HCT116 (cell line): ENCODE data around the gene CNTNAP2.

ENCODE experiments used
- ATF3 ChIP-seq: IDR thresholded peaks from 2 replicates; pipeline ENCODE4 v1.6.1; 2012
- CTCF ChIP-seq, 3 experiments: fragments of 200-600 bp in 1 of 3; sonication (generic) in 1 of 3; IDR thresholded peaks in 2 of 3; conservative IDR thresholded peaks in 1 of 3; 2 replicates each; pipeline ENCODE4 v1.5.1; 2012 to 2017; ENCODE audit warnings: low read depth in 2 of 3, low read length in 2 of 3, antibody characterized with exemption in 1 of 3, borderline replicate concordance in 1 of 3, control low read depth in 1 of 3, mild to moderate bottlenecking in 1 of 3, mixed read lengths in 1 of 3, mixed run types in 1 of 3, moderate library complexity in 1 of 3; ENCODE audit not compliant: insufficient read depth in 1 of 3
- EZH2phosphoT487 ChIP-seq: fragments of 200-600 bp; IDR thresholded peaks from 2 replicates; pipeline ENCODE4 v1.6.1; 2018; ENCODE audit warnings: antibody characterized with exemption, borderline replicate concordance
- JUND ChIP-seq: IDR thresholded peaks from 2 replicates; pipeline ENCODE4 v1.6.1; 2012
- POLR2A ChIP-seq: IDR thresholded peaks from 2 replicates; pipeline ENCODE4 v1.7.0; 2011; ENCODE audit warnings: borderline replicate concordance; ENCODE audit not compliant: insufficient read depth, insufficient read length; ENCODE audit errors: extremely low read depth
- REST ChIP-seq: IDR thresholded peaks from 2 replicates; pipeline ENCODE4 v1.6.1; 2012; ENCODE audit warnings: low read depth

GRCh38 chr7:147859033-147859432 lies 1742.4 kb downstream of the CNTNAP2 start:
- TF ChIP-seq CTCF (IDR thresholded peaks at IDR 0.05 in 2 of 3, conservative IDR thresholded peaks at IDR 0.05 in 1 of 3; ENCODE audit: borderline replicate concordance in 1 of 3, insufficient read depth in 1 of 3, low read depth in 2 of 3, low read length in 2 of 3) = no peak
- no peak for TF ChIP-seq ATF3
- no peak for TF ChIP-seq REST
- TF ChIP-seq JUND = no peak
- TF ChIP-seq EZH2phosphoT487 = no peak
- TF ChIP-seq POLR2A = no peak
